GM12878 (cell line): ENCODE measurements around the gene SELENOM.

Experiments used
- CREB1 ChIP-seq: IDR thresholded peaks from 2 replicates; pipeline ENCODE4 v1.6.1; 2012; ENCODE audit warnings: low read depth, mild to moderate bottlenecking, inconsistent platforms
- DPF2 ChIP-seq: fragments of 450-650 bp; IDR thresholded peaks from 2 replicates; pipeline ENCODE4 v1.6.1; 2017; ENCODE audit warnings: mild to moderate bottlenecking
- SP1 ChIP-seq: IDR thresholded peaks from one replicate; pipeline ENCODE4 v1.6.1; 2011; ENCODE audit warnings: low read depth, low read length

- TF ChIP-seq CREB1 (no peak), DPF2 (no peak), SP1 (no peak)
These were observed 14.0 kb upstream of the SELENOM start for GRCh38 chr22:31121403-31121802.
